ENCODE data around the gene CHD2. TPM values are rescaled to one million over a fixed set of nuclear protein-coding genes. Genes with fewer than 3 reads are reported as not detected.

Gene CHD2
- polyA plus RNA-seq, 1 experiment, result 38.2 TPM

GRCh38 chr15:93005133-93005532 lies 105.0 kb downstream of the CHD2 start:
- Histone ChIP-seq H3K27me3 (ENCODE audit: control insufficient read depth, insufficient read depth, low read length) (no peaks in the 10 kb centered on the region), H3K4me3 (ENCODE audit: low read depth, low read length) (no peak overlapping the region), H3K36me3 (ENCODE audit: control insufficient read depth, insufficient read depth, low read length) (peaks cover 32% of the 10 kb centered on the region)
- CTCF ChIA-PET, result interaction anchor here (1.6 kb wide), 1 partner anchor 12 kb away, joined by 3 read pairs; no protein-coding TSS in a partner anchor
- POLR2A ChIA-PET, result interaction anchor here (0.7 kb wide), 1 partner anchor 30 kb away, joined by 3 read pairs; no protein-coding TSS in a partner anchor
- DNase-seq (ENCODE audit: low read depth), result no peak
- no peak for TF ChIP-seq CTCF (IDR thresholded peaks at IDR 0.05; ENCODE audit: insufficient read depth, low read depth, low read length)

DNA sequence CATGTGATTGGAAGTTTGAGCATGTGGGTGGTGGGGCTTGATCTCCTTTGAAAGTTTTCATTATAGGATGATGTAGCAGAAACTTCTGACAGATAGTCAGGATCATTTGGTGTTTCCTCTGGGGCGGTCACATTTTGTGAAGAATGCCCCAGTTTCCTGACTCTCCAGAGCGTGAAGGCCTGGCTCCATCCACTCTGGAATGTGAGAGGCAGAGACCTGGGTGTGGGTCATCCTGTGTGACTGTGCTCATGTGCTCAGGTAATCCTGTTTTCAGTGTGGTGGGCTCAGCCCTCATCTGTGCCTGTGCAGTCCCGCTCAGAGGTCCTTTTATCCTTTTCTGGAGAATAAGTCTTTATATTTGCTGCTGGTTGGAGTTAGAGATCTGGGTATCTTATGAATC lies 107.9 kb downstream of the CHD2 start:
- ChIA-PET POLR2A (no interaction called here), CTCF (no interaction called here)
- H3K4me3 ChIP-seq (ENCODE audit: low read depth, low read length), result no peak overlapping the region
- no peak for TF ChIP-seq CTCF (IDR thresholded peaks at IDR 0.05; ENCODE audit: insufficient read depth, low read depth, low read length)
- DNase-seq (ENCODE audit: low read depth), result no peak
- no peaks in the 10 kb centered on the region for H3K27me3 ChIP-seq (ENCODE audit: control insufficient read depth, insufficient read depth, low read length)
- peaks cover 31% of the 10 kb centered on the region for H3K36me3 ChIP-seq (ENCODE audit: control insufficient read depth, insufficient read depth, low read length)

- ChIA-PET POLR2A (no interaction called here), CTCF (interaction anchor here (0.8 to 1.5 kb wide), 3 partner anchors 12 to 39 kb away, joined by 3 to 4 read pairs (median 3); no protein-coding TSS in a partner anchor)
- DNase-seq (ENCODE audit: low read depth), result no peak
- no peaks in the 10 kb centered on the region for H3K27me3 ChIP-seq (ENCODE audit: control insufficient read depth, insufficient read depth, low read length)
- peaks cover 38% of the 10 kb centered on the region for H3K36me3 ChIP-seq (ENCODE audit: control insufficient read depth, insufficient read depth, low read length)
- H3K4me3 ChIP-seq (ENCODE audit: low read depth, low read length), result no peak overlapping the region
- TF ChIP-seq CTCF (IDR thresholded peaks at IDR 0.05; ENCODE audit: insufficient read depth, low read depth, low read length), result no peak
Measured at GRCh38 chr15:93012786-93013185, 112.7 kb downstream of the CHD2 start.

DNA sequence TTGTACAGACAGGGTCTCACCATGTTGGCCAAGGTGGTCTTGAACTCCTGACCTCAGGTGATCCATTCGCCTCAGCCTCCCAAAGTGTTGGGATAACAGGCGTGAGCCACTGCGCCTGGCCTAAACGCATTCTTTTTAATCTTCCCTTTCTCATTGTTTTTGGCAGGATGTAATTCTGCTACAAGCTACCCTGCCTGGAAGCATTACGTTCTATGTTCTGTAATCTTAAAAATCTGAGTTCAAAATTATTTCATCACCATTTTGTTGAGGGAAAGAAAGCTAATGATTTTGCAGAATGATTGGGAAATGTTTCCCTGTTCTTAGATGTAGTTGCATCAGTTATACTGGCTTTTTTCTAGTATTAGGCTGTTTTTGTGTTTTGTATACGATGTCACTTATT lies 117.4 kb downstream of the CHD2 start:
- DNase-seq (ENCODE audit: low read depth), result no peak
- CTCF ChIA-PET, result interaction anchor here (0.9 to 1.3 kb wide), 3 partner anchors 10 to 100 kb away, joined by 3 read pairs; no protein-coding TSS in a partner anchor
- no peak for TF ChIP-seq CTCF (IDR thresholded peaks at IDR 0.05; ENCODE audit: insufficient read depth, low read depth, low read length)
- Histone ChIP-seq H3K4me3 (ENCODE audit: low read depth, low read length) (no peak overlapping the region), H3K27me3 (ENCODE audit: control insufficient read depth, insufficient read depth, low read length) (no peaks in the 10 kb centered on the region), H3K36me3 (ENCODE audit: control insufficient read depth, insufficient read depth, low read length) (peaks cover 34% of the 10 kb centered on the region)
- POLR2A ChIA-PET, result interaction anchor here (0.6 kb wide), 1 partner anchor 114 kb away, joined by 3 read pairs; no protein-coding TSS in a partner anchor

DNA sequence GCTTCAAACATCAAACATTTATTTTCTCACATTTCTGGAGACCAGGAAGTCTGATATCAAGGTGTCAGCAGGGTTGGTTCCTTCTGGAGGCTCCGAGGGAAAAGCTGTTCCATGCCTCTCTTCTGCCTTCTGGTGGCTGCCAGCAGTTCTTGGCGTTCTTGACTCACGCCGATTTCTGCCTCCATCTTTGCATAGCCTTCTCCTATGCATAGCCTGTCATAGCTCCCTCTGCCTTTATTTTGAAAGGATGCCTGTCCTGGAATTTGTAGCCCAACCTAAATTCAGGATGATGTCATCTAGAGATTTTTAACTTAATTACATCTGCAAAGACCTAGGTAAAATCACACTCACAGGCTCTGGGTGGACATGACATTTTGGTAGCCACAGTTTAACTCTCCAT lies 118.5 kb downstream of the CHD2 start:
- H3K27me3 ChIP-seq (ENCODE audit: control insufficient read depth, insufficient read depth, low read length), result no peaks in the 10 kb centered on the region
- TF ChIP-seq CTCF (IDR thresholded peaks at IDR 0.05; ENCODE audit: insufficient read depth, low read depth, low read length), result peak; percentile 36
- ChIA-PET CTCF (interaction anchor here (1.0 to 1.4 kb wide), 5 partner anchors 10 to 221 kb away, joined by 3 to 9 read pairs (median 3); no protein-coding TSS in a partner anchor), POLR2A (no interaction called here)
- no peak for DNase-seq (ENCODE audit: low read depth)
- no peak overlapping the region for H3K4me3 ChIP-seq (ENCODE audit: low read depth, low read length)
- peaks cover 29% of the 10 kb centered on the region for H3K36me3 ChIP-seq (ENCODE audit: control insufficient read depth, insufficient read depth, low read length)

Data from BJ (cell line).